ENCODE measurements around the gene ZNF597.

GRCh38 chr16:3388325-3388724, 55.0 kb downstream of the ZNF597 start:
- TF ChIP-seq CTCF (IDR thresholded peaks at IDR 0.05) (no peak), POLR2A (IDR thresholded peaks at IDR 0.05) (no peak), EP300 (IDR thresholded peaks at IDR 0.05) (no peak)

All from sigmoid colon (tissue), 4 donors.